ENCODE data around the gene FAM20A.

FAM20A gene

DNA sequence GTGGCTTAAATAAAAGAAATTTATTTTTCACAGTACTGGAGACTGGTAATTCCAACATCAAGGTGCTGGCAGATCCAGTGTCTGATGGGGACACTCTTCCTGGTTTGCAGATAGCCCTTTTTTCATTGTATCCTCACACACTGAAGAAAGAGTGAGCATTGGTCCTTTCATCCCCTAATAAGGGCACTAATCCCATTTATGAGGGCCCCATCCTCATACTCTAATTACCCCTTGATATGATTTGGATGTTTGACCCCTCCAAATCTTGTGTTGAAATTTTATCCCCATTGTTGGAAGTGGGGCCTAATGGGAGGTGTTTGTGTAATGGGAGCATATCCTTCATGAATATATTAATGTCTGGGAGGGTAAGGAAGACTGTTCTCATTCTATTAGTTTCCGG, 9.4 kb upstream of the FAM20A start:
- DNase-seq (ENCODE audit: low read depth in 3 of 3), result no peak

DNA sequence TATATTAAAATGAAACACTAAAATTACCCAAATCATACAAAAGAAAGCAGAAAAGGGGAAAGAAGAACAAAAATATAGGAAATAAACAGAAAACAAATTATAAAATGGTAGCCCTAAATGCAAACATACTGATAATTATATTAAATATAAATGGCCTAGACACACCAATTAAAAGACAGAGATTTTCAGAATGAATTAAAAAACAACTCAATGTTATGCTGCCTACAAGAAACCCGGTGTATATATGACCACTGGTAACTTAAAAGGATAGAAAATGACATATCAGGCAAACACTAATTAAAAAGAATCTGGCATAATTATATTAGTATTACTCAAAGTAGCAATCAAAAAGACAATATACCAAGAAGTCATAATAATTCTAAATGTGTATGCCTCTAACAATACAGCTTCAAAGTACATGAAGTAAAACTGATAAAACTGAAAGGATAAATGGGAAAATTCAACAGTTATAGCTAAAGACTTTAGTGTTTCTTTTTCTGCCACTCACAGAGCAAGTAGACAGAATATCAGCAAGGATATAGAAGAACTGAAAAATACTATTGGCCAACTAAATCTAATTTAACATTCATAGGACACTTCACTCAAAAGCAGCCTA, 7.5 kb upstream of the FAM20A start:
- no peak for DNase-seq (ENCODE audit: low read depth in 3 of 3)

DNA sequence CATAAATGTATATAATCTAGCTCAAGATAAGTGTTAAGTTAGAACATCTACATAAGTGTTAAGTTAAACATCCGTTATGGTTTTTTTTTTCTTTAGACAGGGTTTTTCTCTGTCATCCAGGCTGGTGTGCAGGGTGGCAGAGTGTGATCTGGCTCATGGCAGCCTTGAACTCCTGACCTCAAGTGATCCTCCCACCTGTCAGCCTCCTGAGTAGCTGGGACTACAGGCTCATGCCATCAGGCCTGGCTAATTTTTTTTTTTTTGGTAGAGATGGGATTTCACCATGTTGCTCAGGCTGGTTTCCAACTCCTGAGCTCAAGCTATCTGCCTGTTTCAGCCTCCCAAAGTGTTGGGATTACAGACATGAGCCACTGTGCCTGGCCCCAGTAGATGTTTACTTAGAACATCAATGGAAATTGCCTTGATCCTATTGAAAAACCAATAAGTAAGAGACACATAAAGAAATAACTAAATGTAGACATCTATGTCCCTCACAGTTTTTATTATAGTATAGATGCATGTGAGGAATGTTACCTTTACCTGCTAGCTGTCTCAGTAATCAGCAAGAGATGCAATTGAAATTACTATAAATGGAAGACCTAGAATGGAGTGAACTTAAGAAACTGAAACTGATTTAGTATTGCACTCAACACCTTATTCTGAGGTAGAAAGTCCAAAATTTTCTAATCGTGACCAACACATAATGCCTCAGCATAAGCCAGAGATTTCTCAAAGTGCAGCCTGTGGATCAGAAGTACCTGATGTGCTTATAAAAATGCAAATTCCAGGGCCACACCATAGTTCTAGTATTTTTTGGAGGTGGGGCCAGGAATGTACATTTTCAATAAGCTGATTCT, 5.5 kb upstream of the FAM20A start:
- no peak for DNase-seq (ENCODE audit: low read depth in 3 of 3)

- DNase-seq (ENCODE audit: low read depth in 3 of 3), result no peak
These were observed 4.7 kb upstream of the FAM20A start for GRCh38 chr17:68605914-68606313.

GRCh38 chr17:68603656-68604055, 2.5 kb upstream of the FAM20A start:
- no peak for DNase-seq (ENCODE audit: low read depth in 3 of 3)

- DNase-seq (ENCODE audit: low read depth in 3 of 3), result no peak
These were observed 1.9 kb upstream of the FAM20A start for GRCh38 chr17:68603027-68603426.

- no peak for DNase-seq (ENCODE audit: low read depth in 3 of 3)
These were observed 1.1 kb upstream of the FAM20A start for GRCh38 chr17:68602289-68602688.

GRCh38 chr17:68601565-68602288, 560 bp upstream of the FAM20A start:
- DNase-seq (ENCODE audit: low read depth in 3 of 3), result no peak

- no peak for DNase-seq (ENCODE audit: low read depth in 3 of 3)
These were observed 868 bp downstream of the FAM20A start for GRCh38 chr17:68600067-68600930.

DNA sequence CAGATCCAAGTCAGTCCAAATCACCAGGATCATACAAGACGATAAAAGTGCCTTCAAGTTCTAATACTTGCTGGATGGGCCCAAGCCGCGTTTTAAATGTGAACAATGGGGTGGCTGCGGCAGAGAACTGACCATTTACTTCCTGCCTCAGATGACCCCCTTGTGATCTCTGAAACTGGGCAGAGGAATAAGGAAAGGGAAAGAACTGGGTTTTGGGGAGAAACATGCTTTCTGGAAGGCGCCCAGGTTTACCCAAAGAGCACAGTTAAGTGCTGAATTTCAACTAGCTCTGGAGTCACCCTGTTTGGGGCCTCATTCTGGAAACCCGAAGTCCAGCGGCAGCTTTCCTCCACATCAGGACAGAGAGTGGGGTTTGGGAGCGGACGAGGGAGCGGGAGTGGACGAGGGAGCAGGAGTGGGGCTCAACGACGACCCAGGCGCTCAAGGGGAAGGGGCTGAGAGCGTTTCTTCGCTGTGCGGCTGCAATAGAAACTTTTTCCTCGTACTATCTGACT, 1.6 kb downstream of the FAM20A start:
- no peak for DNase-seq (ENCODE audit: low read depth in 3 of 3)

GRCh38 chr17:68599091-68599490, 2.1 kb downstream of the FAM20A start:
- no peak for DNase-seq (ENCODE audit: low read depth in 3 of 3)

GRCh38 chr17:68598545-68598961, 2.6 kb downstream of the FAM20A start:
- DNase-seq (ENCODE audit: low read depth in 3 of 3), result no peak

GRCh38 chr17:68598074-68598473, 3.1 kb downstream of the FAM20A start:
- DNase-seq (ENCODE audit: low read depth in 3 of 3), result no peak

GRCh38 chr17:68596411-68596945, 4.7 kb downstream of the FAM20A start:
- DNase-seq (ENCODE audit: low read depth in 3 of 3), result no peak

GRCh38 chr17:68595986-68596385, 5.2 kb downstream of the FAM20A start:
- DNase-seq (ENCODE audit: low read depth in 3 of 3), result no peak

DNA sequence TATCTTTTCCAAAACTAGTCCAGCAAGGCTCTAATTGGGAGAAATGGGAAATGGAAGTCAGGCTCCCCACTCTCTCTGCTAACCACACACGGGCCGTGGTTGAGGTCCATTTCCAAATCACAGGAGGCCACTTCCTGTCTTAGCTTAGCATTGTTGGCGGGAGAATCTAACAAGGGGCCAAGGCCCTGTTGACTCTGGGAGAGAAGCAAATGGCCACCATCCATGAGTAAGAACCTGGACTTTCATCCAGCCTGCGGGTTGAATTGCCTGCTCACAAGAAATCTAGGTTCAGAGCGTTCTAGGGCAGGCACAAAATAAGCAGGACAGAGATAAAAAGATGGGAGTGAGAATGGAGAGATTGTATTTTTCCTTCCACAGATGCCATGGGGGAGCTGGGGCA, 5.7 kb downstream of the FAM20A start:
- no peak for DNase-seq (ENCODE audit: low read depth in 3 of 3)

DNA sequence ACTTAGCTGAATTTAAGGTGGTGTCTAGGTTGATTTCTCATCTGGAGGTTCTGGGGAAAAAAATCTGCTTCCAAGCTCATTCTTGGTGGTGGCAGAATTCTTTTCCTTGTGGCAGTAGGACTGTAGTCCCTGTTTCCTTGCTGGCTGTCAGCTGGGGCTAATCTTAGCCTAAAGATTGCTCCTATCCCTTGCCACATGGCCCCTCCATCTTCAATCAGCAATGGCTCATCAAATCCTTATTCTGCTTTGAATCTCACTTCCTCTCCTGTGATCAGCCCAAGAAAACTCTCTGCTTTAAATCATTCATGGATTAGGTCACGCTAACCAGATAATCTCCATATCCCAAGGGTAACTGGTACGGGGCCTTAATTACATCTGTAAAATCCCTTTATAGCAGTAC, 6.6 kb downstream of the FAM20A start:
- no peak for DNase-seq (ENCODE audit: low read depth in 3 of 3)

DNA sequence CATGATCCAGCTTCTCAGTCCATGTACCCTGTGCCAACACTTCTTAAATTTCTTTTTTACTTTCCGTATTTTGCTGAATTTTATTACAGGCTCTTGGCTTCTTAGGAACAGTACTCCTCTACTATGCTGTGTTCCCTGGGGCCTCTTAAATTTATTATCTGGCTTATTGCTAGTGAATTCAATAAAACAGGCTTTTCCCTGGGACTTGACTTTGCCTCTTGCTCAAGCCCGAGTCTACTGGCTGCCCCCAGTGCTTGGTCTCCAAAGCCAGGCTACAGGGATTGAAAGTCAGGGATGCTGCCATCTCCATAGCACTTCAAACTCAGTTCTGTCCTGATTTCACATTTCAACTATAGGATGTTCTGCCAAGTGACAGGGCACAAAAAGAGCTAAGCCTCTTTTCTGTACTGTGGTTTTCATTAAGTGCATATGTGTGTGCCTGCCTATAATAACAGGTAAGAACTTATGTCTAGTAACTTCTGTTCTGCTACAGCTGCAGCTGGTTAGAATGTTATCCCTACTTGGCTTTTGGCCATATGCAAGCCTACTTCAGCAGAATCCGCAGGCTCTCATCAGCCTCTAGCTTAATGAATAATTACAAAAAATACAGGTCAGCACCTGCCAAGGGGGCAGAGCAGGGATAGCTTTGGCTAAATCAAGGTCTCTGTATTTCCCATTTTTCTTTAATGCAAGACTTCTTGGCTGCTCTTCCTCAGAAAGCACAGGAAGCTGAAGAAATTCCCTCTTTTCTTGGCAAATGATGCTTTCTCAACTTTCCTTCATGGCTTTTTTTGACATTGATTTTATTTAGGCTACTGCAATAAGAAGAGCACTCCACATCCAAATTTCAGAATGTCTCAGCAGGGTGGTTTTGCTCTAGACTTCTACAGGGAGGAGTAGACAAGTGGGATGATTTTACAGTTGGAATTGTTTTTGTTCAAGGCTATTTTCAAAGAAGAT, 8.2 kb downstream of the FAM20A start:
- DNase-seq (ENCODE audit: low read depth in 3 of 3), result no peak

GRCh38 chr17:68592009-68592408, 9.2 kb downstream of the FAM20A start:
- no peak for DNase-seq (ENCODE audit: low read depth in 3 of 3)

- no peak for DNase-seq (ENCODE audit: low read depth in 3 of 3)
These were observed 9.6 kb downstream of the FAM20A start for GRCh38 chr17:68591583-68591982.

Data from stimulated activated CD4-positive, alpha-beta T cell treated with anti-CD3 and anti-CD28 coated beads, TNF-alpha, amount 100 ng/mL, for 48 hours (primary cell).